Endometrium (tissue), 2 donors: ENCODE measurements around the gene SLC5A9.
"Not testable (repeated sequence)": the region's sequence is repeated elsewhere in the genome, so short reads cannot be mapped to it uniquely, and the experiment has no call there.

ENCODE experiments used
- FAIRE-seq: peaks from 2 replicates; lab custom pipeline; 2012; peaks lifted over from hg19 to GRCh38; lab: Jason Lieb, UNC
- donor health status: control.
- donor health status: control.

The SLC5A9 gene

DNA sequence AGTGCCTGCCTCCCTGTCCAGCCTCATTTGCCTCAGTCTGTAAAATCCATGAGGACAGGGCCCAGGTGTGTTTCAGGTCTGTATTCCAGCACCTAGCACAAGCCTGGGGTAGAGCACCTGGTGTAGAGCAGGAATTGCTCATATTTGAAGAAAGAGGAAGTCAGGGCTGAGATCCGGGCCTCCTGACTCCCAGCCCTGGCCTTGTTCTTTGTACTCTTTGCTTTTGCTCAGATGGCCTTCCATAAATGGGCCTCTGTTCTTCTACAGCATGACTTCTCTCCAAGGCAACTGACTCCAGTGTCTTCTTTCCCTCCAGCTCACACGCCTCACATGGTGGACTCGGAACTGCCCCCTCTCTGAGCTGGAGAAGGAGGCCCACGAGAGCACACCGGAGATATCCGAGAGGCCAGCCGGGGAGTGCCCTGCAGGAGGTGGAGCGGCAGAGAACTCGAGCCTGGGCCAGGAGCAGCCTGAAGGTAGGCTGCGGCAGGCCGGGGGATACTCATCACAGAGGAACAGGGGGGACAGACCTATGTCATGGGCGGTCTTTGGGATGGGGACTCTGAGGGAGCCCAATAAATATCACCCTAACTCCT, 19.7 kb downstream of the SLC5A9 start:
- no peak for FAIRE-seq

GRCh38 chr1:48245106-48245505, 22.6 kb downstream of the SLC5A9 start:
- FAIRE-seq = no peak

DNA sequence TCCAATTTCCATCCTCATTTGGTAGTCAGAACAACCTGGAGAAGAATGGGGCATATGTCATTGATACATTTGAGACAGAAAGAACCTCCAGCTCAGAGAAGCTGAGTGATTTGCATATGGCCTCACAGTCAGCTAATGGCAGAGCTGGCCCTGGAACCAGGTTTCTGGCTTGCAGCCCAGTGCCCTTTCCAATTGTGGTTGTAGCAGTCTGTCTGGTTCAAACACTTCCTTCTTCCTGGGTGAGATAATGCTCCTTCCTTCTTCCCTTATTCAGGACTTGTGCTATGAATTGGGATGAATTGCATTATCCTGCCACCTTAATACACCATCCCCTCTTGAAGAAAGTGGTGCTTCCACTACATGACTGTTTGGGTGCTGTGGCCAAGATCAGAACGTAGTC, 24.2 kb downstream of the SLC5A9 start:
- FAIRE-seq = no peak

DNA sequence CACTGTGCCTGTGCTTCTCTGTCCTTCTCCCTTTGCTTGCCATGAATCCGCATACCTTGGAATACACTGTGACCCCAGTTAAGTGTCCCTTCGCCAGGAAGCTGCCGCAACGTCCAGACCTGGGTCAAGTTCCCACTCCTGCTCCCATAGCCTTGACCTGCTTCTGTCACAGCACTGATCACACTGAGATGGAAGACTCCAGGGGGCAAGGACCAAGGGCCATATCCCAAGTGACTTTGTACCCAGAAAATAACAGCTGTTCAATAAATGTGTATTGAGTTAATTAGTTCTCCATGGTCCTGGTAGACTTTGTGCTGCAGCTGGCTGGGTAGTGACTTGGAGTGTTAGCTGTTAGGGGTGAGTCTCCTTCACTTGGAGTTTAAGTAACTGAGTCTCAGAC, 25.8 kb downstream of the SLC5A9 start:
- no peak for FAIRE-seq

DNA sequence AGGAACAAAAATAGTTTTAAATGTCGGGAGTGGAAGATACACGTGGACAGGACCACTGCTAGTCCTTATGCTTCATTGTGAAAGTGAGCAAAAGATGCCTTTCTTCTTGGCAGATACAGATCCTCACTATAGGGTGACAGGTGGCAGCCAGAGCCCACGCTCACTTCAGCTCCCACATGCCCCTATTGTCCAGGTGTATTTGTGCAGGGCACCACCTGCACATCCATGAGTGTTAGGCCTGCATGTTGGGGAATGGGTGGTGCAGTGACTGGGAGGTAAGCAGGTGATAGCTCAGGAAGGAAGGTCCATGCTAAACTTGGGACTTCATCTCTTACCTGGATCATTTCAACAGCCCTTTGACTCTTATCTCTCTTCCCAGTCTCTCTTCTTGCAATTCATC, 27.4 kb downstream of the SLC5A9 start:
- FAIRE-seq = no peak

- FAIRE-seq = no peak
Measured at GRCh38 chr1:48250572-48250971, 28.1 kb downstream of the SLC5A9 start.

GRCh38 chr1:48251323-48251722, 28.8 kb downstream of the SLC5A9 start:
- FAIRE-seq = no peak

GRCh38 chr1:48251821-48252220, 29.3 kb downstream of the SLC5A9 start:
- FAIRE-seq = no peak

DNA sequence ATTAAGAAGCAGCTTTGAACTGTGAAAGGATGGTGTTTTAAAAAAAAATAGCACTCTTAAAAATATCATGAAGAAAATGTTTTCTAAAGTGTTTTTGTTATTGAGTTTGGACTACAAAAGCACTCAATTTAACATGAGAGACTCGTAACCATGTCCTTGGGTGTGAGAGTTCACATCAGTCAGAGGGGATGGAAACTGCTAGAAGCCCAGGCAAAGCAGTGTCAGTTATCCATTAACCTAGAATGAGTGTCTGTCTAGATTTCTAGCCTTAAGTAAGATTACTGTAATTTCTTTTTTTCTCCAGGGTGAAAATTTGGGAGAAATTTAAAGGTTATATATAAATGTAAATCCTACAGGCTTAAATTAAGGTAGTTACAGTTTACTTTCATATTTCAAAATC, 31.7 kb downstream of the SLC5A9 start:
- no peak for FAIRE-seq

DNA sequence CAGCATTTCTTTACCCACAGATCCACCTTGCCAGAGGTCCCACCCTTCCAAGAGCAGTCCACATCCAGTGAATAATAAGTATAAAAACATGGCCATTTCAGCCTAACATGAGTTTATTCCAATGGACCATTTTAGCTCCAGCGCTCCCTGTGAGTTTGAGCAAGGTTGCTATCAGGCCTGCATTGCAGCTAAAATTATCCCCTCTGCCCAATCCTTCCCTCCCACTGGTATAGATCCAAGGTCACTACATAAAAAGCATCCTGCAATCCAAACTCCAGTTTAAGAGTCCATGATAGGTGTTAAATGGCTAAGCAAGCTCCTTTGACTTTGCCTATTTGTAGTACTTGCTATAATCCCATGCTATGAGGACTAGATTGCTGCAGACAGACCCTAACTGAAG, 35.6 kb downstream of the SLC5A9 start:
- FAIRE-seq = no peak

- no peak for FAIRE-seq
Measured at GRCh38 chr1:48261881-48262400, 39.4 kb downstream of the SLC5A9 start.

DNA sequence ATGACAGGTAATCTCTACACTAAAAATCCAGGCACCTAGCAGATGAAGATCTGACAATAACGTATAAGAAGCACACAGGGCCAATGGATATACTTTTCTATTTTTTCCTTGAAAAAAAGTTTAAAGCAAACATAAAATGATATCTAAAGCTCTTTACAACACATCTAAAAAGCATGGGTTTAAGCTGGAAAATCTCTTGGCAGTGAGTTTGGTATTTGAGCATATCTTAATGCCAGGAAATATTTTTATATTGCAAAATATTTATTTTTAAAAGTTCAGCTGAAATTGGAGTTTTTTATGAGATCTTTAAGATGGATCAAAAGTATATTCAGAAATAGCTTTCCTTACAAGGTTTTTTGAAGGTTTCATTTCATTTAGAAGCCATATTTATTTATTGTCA, 40.5 kb downstream of the SLC5A9 start:
- FAIRE-seq = no peak

GRCh38 chr1:48266576-48266975, 44.1 kb downstream of the SLC5A9 start:
- FAIRE-seq = no peak

DNA sequence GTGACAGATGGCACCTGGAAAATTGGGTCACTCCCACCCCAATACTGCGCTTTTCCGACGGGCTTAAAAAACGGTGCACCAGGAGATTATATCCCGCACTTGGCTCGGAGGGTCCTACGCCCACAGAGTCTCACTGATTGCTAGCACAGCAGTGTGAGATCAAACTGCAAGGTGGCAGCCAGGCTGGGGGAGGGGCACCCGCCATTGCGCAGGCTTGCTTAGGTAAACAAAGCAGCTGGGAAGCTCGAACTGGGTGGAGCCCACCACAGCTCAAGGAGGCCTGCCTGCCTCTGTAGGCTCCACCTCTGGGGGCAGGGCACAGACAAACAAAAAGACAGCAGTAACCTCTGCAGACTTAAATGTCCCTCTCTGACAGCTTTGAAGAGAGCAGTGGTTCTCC, 54.9 kb downstream of the SLC5A9 start:
- FAIRE-seq = not testable (repeated sequence)

DNA sequence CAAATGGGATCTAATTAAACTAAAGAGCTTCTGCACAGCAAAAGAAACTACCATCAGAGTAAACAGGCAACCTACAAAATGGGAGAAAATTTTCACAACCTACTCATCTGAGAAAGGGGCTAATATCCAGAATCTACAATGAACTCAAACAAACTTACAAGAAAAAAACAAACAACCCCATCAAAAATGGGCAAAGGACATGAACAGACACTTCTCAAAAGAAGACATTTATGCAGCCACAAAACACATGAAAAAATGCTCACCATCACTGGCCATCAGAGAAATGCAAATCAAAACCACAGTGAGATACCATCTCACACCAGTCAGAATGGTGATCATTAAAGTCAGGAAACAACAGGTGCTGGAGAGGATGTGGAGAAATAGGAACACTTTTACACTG, 59.8 kb downstream of the SLC5A9 start:
- FAIRE-seq = not testable (repeated sequence)

DNA sequence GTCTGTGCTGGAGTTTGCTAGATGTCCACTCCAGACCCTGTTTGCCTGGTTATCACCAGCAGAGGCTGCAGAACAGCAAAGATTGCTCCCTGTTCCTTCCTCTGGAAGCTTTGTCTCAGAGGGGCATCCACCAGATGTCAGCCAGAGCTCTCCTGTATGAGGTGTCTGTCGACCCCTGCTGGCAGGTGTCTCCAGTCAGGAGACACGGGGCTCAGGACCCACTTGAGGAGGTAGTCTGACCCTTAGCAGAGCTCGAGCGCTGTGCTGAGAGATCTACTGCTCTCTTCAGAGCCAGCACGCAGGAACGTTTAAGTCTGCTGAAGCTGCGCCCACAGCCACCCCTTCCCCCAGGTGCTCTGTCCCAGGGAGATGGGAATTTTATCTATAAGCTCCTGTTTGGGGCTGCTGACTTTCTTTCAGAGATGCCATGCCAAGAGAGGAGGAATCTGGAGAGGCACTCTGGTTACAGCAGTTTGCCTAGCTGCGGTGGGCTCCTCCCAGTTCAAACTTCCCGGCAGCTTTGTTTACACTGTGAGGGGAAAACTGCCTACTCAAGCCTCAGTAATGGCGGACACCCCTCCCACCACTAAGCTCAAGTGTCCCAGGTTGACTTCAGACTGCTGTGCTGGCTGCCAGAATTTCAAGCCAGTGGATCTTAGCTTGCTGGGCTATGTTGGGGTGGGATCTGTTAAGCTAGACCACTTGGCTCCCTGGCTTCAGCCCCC, 62.3 kb downstream of the SLC5A9 start:
- FAIRE-seq = not testable (repeated sequence)

DNA sequence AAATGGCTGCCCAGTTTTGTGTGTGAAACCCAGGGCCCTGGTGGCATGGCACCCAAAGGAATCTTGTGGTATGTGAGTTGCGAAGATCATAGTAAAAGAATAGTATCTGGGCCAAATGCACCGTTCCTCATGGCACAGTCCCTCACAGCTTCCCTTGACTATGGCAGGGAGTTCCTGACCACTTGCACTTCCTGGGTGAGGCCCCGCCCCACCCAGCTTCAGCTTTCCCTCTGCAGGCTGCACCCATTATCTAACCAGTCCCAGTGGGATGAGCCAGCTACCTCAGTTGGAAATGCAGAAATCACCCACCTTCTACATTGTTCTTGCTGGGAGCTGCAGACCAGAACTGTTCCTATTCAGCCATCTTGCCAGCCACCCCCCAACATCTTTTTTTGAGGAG, 63.0 kb downstream of the SLC5A9 start:
- no peak for FAIRE-seq

GRCh38 chr1:48291421-48291820, 68.9 kb downstream of the SLC5A9 start:
- no peak for FAIRE-seq

GRCh38 chr1:48292706-48293105, 70.2 kb downstream of the SLC5A9 start:
- FAIRE-seq = no peak

DNA sequence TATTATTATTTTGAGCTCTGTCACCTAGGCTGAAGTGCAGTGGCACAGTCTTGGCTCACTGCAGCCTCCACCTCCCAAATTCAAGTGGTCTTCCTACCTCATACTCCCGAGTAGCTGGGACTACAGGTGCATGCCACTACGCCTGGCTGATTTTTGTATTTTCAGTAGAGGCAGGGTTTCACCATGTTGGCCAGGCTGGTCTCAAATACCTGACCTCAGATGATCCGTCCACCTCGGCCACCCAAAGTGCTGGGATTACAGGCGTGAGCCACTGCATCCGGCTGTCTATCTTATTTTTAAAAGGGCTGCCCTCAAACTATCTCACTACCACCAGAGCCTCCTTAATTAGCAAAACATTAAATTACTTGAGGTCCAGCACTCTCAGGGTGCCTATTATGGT, 71.6 kb downstream of the SLC5A9 start:
- FAIRE-seq = not testable (repeated sequence)

DNA sequence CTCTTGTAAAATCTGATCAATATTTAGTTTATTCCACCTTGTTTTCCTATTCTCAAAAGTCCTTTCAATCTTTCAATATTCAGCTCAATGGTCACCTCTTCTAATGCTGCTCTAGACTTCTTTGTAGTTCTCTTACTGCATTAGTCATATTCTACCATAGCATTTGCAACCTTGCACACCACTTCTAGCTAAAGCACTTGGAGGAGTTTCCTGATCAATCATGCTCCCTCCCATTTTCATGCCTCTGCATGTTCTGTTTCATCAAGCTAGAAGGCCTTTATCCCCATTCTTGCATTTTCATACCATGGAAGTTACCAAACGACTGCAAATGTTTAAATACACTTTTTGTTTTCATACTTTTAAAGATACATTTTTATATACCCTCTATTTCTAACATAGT, 72.1 kb downstream of the SLC5A9 start:
- FAIRE-seq = no peak
